ENCODE results near the gene METTL6. TPM values are rescaled to one million over a fixed set of nuclear protein-coding genes. Genes with fewer than 3 reads are reported as not detected.

Gene METTL6
- total RNA-seq, 4 donors from 2014 or later: 2.6 to 9.6 (median 9.0) TPM

DNA sequence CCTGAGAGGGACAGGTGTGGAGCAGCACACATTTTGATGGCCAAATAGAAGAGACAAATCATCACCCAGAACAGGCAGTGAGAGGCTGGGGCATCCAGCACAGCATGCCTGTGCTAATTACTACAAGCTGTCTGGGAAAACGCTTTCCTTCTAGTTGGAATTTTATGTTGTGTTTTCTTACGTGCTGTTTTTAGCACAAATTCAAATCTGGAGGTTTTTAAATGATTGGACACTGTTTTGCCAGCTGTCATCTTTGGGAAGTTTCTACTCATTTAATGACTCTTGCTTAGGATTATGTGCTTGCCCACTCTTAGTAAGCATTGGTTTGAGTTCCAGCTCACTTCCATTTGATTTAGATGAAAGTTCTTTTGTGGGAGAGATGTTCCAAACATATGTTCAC lies 43.5 kb upstream of the METTL6 start:
- in situ Hi-C loops (cut with MboI; ENCODE audit: low pct_ligation_motif_present in 1 of 4, low pct_unique_long_range_greater_than_20kb in 1 of 4, low sequenced_read_pairs in 3 of 4): no loop called here
- intact Hi-C loops (cut with DNase I; ENCODE audit: low total_unique reads): no loop called here
- Histone ChIP-seq H3K36me3 (no peaks in the 10 kb centered on the region), H3K4me1 (no peaks in the 10 kb centered on the region), H3K27me3 (no peaks in the 10 kb centered on the region), H3K4me3 (no peak overlapping the region), H3K27ac (no peak overlapping the region), H3K9me3 (no peaks in the 10 kb centered on the region)
- WGBS, 2 donors (ENCODE audit: low coverage in 1 of 2): 81 to 94% methylated on average over 2 of the region's 2 CpGs
- no peak for DNase-seq
- no peak for TF ChIP-seq POLR2AphosphoS5 (IDR thresholded peaks at IDR 0.05)
- TF ChIP-seq, protein P1, sequence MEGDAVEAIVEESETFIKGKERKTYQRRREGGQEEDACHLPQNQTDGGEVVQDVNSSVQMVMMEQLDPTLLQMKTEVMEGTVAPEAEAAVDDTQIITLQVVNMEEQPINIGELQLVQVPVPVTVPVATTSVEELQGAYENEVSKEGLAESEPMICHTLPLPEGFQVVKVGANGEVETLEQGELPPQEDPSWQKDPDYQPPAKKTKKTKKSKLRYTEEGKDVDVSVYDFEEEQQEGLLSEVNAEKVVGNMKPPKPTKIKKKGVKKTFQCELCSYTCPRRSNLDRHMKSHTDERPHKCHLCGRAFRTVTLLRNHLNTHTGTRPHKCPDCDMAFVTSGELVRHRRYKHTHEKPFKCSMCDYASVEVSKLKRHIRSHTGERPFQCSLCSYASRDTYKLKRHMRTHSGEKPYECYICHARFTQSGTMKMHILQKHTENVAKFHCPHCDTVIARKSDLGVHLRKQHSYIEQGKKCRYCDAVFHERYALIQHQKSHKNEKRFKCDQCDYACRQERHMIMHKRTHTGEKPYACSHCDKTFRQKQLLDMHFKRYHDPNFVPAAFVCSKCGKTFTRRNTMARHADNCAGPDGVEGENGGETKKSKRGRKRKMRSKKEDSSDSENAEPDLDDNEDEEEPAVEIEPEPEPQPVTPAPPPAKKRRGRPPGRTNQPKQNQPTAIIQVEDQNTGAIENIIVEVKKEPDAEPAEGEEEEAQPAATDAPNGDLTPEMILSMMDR (IDR thresholded peaks at IDR 0.05): no peak
- no peak for TF ChIP-seq POLR2A (IDR thresholded peaks at IDR 0.05)
- TF ChIP-seq EP300 (IDR thresholded peaks at IDR 0.05; ENCODE audit: low read depth): no peak

DNA sequence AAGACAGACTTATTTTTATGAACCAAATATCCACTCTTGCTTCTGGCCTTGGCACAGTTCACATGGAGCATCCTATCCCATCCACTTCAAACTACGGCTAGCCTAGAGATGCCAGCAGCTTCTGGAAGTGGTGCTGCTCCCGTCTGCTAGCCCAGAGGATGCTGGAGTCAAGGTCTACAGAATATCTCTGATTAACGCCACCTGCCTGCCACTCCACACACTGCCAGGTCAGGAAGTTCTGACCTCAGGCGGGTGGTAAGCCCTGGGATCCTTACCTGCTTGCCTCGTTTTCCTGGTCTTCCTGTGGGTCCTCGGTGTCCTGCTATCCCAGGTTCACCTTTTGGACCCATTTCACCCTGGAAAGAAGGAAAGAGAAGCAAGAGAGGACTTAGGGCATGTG lies 42.9 kb upstream of the METTL6 start:
- H3K4me1 ChIP-seq: no peaks in the 10 kb centered on the region
- H3K27ac ChIP-seq: no peak overlapping the region
- H3K36me3 ChIP-seq: no peaks in the 10 kb centered on the region
- 86% methylated on average over 6 of the region's 6 CpGs; no CpG with 5 or more reads in 1 of the 2 donors for WGBS, 2 donors (ENCODE audit: low coverage in 1 of 2)
- DNase-seq: no peak
- no peaks in the 10 kb centered on the region for H3K9me3 ChIP-seq
- no peaks in the 10 kb centered on the region for H3K27me3 ChIP-seq
- in situ Hi-C loops (cut with MboI; ENCODE audit: low pct_ligation_motif_present in 1 of 4, low pct_unique_long_range_greater_than_20kb in 1 of 4, low sequenced_read_pairs in 3 of 4) (no loop called here), intact Hi-C loops (cut with DNase I; ENCODE audit: low total_unique reads) (no loop called here)
- TF ChIP-seq POLR2AphosphoS5 (IDR thresholded peaks at IDR 0.05) (no peak), EP300 (IDR thresholded peaks at IDR 0.05; ENCODE audit: low read depth) (no peak)
- H3K4me3 ChIP-seq: no peak overlapping the region

DNA sequence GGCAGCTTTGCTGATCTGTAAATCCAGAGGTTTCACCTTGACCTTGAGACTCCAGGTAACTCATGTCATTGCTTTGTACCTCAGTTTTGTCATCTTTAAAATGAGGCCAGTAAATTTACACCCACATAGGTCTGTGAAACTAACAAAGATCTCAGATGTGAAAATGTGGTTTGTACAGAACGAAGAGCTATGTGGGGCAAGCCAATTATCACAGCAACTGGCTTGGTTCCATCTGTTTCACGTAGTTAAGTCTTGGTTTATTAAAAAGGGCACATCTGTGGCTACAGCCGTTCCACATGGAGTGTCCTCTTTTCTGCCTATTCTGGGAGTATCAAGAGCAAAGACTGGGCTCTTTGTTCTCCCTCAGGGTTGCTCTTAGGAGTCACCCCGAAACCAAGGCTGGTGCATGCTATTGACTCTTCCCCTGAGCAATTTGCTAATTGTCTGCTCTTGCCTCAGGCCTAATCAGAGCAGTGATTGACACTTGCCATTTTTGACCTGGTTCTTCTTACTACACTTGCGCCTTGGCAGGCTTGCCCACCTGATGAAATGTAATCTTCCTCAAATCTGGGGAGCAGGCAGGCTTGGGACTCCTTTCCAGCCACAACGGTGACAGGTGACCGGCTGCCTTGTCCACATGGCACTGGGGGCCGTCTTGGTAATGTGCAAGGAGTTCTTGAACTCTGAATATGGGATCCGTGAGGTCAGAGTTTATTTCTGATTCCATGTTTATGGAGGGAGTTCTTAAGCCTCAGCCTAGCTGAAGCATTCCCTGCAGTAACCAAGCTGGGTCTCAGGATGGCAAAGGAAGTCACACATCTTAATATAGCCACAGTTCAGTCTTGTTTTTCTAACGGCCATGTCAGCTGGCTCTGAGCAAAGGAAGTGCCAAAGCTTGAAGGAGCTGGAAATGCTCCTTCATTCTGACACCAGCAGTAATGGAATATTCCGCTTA lies 40.2 kb upstream of the METTL6 start:
- H3K4me3 ChIP-seq: no peak overlapping the region
- 78 to 88% methylated on average over 5 to 11 of the region's 11 CpGs for WGBS, 2 donors (ENCODE audit: low coverage in 1 of 2)
- intact Hi-C loops (cut with DNase I; ENCODE audit: low total_unique reads): no loop called here
- in situ Hi-C loops (cut with MboI; ENCODE audit: low pct_ligation_motif_present in 1 of 4, low pct_unique_long_range_greater_than_20kb in 1 of 4, low sequenced_read_pairs in 3 of 4): no loop called here
- no peaks in the 10 kb centered on the region for H3K9me3 ChIP-seq
- no peaks in the 10 kb centered on the region for H3K4me1 ChIP-seq
- H3K27me3 ChIP-seq: no peaks in the 10 kb centered on the region
- no peak for DNase-seq
- TF ChIP-seq POLR2A (IDR thresholded peaks at IDR 0.05) (no peak), POLR2AphosphoS5 (IDR thresholded peaks at IDR 0.05) (no peak), EP300 (IDR thresholded peaks at IDR 0.05; ENCODE audit: low read depth) (no peak)
- TF ChIP-seq, protein P1 (IDR thresholded peaks at IDR 0.05): no peak
- no peaks in the 10 kb centered on the region for H3K36me3 ChIP-seq
- H3K27ac ChIP-seq: no peak overlapping the region

DNA sequence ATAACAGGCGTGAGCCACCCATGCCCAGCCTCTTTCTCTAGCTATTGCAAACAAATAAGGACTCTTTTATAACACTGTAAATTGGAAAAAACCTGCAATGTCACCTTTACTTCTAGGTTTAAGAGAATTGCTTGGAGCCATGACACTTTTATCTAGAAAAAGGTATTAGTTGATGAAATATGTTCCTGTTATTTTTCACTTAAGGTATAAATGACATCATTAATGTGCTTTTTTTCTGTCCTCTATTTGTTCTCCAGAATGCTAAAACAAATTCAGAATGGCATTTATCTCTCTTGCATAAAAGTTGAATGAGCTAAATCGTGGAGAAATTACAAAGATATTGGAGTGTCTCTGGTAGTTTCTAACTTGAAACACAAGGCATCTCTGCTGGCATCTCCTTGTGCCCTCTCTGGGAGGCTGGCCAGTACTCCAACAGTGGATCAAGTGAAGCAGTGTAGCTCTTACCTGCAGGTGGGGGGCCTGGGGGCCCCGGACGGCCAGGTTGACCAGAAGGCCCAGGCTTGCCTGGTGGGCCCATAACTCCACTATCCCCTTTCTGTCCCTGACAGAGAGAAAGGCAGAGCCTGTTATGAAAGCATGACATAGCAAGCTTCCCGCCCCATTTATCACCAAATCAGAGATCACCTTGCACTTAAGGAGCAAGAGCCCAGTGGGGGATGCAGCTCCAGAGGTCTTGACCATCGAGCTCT lies 38.7 kb upstream of the METTL6 start:
- intact Hi-C loops (cut with DNase I; ENCODE audit: low total_unique reads): no loop called here
- in situ Hi-C loops (cut with MboI; ENCODE audit: low pct_ligation_motif_present in 1 of 4, low pct_unique_long_range_greater_than_20kb in 1 of 4, low sequenced_read_pairs in 3 of 4): no loop called here
- DNase-seq: no peak

More for the DNA sequence above, 38.7 kb upstream of the METTL6 start:
- TF ChIP-seq, protein P1 (IDR thresholded peaks at IDR 0.05): no peak
- TF ChIP-seq EP300 (IDR thresholded peaks at IDR 0.05; ENCODE audit: low read depth) (no peak), POLR2A (IDR thresholded peaks at IDR 0.05) (no peak), POLR2AphosphoS5 (IDR thresholded peaks at IDR 0.05) (no peak)
- no peak overlapping the region for H3K4me3 ChIP-seq
- H3K9me3 ChIP-seq: no peaks in the 10 kb centered on the region
- no peak overlapping the region for H3K27ac ChIP-seq
- H3K36me3 ChIP-seq: no peaks in the 10 kb centered on the region
- no peaks in the 10 kb centered on the region for H3K27me3 ChIP-seq
- WGBS, 2 donors (ENCODE audit: low coverage in 1 of 2): 92 to 97% methylated on average over 2 to 6 of the region's 6 CpGs
- no peaks in the 10 kb centered on the region for H3K4me1 ChIP-seq
